ENCODE measurements around the gene DENND6A. TPM values are rescaled to one million over a fixed set of nuclear protein-coding genes. Genes with fewer than 3 reads are reported as not detected.

The DENND6A gene
- total RNA-seq, 2 experiments from 2014 or later, result 67.2 to 74.4 TPM

DNA sequence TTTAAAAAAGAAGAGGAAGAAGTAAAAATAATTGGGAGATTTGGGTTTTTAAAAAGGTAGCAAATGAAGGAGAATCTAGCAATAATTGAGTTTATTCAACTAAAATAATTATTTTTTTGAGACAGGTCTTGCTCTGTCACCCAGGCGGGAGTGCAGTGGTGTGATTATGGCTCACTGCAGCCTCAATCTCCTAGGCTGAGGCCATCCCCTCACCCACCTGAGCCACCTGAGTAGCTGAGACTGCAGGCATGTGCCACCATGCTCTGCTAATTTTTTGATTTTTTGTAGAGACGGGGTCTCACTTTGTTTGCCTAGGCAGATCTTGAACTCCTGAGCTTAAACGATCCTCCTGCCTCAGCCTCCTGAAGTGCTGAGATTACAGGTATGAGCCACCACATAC lies 68.1 kb downstream of the DENND6A start:
- no peak for DNase-seq
- intact Hi-C loops (cut with DNase I, micrococcal nuclease), result loop anchor here in 1 of 2 experiments (10.0 kb wide), 1 partner anchor 230 kb away; no protein-coding TSS in a partner anchor
- H3K4me3 Mint-ChIP-seq, result no peak overlapping the region
- peaks cover 67% of the 10 kb centered on the region for H3K36me3 Mint-ChIP-seq (ENCODE audit: low read depth)
- no peaks in the 10 kb centered on the region for H3K4me1 Mint-ChIP-seq (ENCODE audit: low read depth)
- CTCF ChIA-PET, result no interaction called here
- ATAC-seq (ENCODE audit: poor library complexity), result no peak
- H3K27me3 ChIP-seq (ENCODE audit: control insufficient read depth in 1 of 2, insufficient read depth in 2 of 2, low read length in 2 of 2), result no peaks in the 10 kb centered on the region
- POLR2A ChIA-PET, result no interaction called here
- no peaks in the 10 kb centered on the region for H3K9me3 Mint-ChIP-seq
- H3K4me1 ChIP-seq (ENCODE audit: insufficient read depth, low read length), result no peaks in the 10 kb centered on the region
- no peak overlapping the region for H3K4me3 ChIP-seq (ENCODE audit: low read length)
- no peak overlapping the region for H3K27ac ChIP-seq (ENCODE audit: low read depth in 1 of 2, low read length in 2 of 2)
- H3K27me3 Mint-ChIP-seq, result no peaks in the 10 kb centered on the region
- no peaks in the 10 kb centered on the region for H3K9me3 ChIP-seq (ENCODE audit: control insufficient read depth in 1 of 2, insufficient read depth in 1 of 2, low read length in 2 of 2)
- H3K36me3 ChIP-seq (ENCODE audit: insufficient read depth, low read length), result peaks cover 56% of the 10 kb centered on the region
- TF ChIP-seq, protein P1, sequence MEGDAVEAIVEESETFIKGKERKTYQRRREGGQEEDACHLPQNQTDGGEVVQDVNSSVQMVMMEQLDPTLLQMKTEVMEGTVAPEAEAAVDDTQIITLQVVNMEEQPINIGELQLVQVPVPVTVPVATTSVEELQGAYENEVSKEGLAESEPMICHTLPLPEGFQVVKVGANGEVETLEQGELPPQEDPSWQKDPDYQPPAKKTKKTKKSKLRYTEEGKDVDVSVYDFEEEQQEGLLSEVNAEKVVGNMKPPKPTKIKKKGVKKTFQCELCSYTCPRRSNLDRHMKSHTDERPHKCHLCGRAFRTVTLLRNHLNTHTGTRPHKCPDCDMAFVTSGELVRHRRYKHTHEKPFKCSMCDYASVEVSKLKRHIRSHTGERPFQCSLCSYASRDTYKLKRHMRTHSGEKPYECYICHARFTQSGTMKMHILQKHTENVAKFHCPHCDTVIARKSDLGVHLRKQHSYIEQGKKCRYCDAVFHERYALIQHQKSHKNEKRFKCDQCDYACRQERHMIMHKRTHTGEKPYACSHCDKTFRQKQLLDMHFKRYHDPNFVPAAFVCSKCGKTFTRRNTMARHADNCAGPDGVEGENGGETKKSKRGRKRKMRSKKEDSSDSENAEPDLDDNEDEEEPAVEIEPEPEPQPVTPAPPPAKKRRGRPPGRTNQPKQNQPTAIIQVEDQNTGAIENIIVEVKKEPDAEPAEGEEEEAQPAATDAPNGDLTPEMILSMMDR (IDR thresholded peaks at IDR 0.05), result no peak
- no peak overlapping the region for H3K27ac Mint-ChIP-seq

DNA sequence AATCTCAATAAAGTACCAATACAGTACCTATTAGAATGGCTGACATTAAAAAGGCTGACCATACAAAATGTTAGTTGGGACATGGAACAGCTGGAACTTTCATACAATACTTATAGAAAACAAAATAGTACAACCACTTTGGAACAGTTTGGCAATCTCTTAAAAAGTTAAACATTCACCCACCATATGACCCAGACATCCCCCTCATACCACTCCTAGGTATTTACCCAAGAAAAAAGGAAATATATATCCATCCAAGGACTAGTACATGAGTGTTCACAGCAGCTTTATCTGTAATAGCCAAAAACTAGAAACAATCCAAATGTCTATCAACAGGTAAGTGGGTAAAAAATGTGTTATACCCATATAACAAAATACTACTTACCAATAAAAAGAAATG lies 70.5 kb downstream of the DENND6A start:
- intact Hi-C loops (cut with DNase I, micrococcal nuclease), result loop anchor here in 1 of 2 experiments (10.0 kb wide), 1 partner anchor 228 kb away; no protein-coding TSS in a partner anchor
- H3K27me3 Mint-ChIP-seq, result no peaks in the 10 kb centered on the region
- H3K27me3 ChIP-seq (ENCODE audit: control insufficient read depth in 1 of 2, insufficient read depth in 2 of 2, low read length in 2 of 2), result no peaks in the 10 kb centered on the region
- peaks cover 34% of the 10 kb centered on the region for H3K36me3 ChIP-seq (ENCODE audit: insufficient read depth, low read length)
- no peak overlapping the region for H3K27ac ChIP-seq (ENCODE audit: low read depth in 1 of 2, low read length in 2 of 2)
- DNase-seq (no peak), ATAC-seq (ENCODE audit: poor library complexity) (no peak)
- H3K9me3 ChIP-seq (ENCODE audit: control insufficient read depth in 1 of 2, insufficient read depth in 1 of 2, low read length in 2 of 2), result peaks cover 0 to 4% of the 10 kb centered on the region in 2 experiments
- H3K4me3 ChIP-seq (ENCODE audit: low read length), result no peak overlapping the region
- CTCF ChIA-PET, result no interaction called here
- no peaks in the 10 kb centered on the region for H3K4me1 Mint-ChIP-seq (ENCODE audit: low read depth)
- TF ChIP-seq, protein P1 (IDR thresholded peaks at IDR 0.05), result no peak
- no peak overlapping the region for H3K4me3 Mint-ChIP-seq
- no peaks in the 10 kb centered on the region for H3K4me1 ChIP-seq (ENCODE audit: insufficient read depth, low read length)
- H3K9me3 Mint-ChIP-seq, result no peaks in the 10 kb centered on the region
- H3K27ac Mint-ChIP-seq, result peak overlapping the region; percentile 31
- POLR2A ChIA-PET, result no interaction called here
- H3K36me3 Mint-ChIP-seq (ENCODE audit: low read depth), result peaks cover 50% of the 10 kb centered on the region

DNA sequence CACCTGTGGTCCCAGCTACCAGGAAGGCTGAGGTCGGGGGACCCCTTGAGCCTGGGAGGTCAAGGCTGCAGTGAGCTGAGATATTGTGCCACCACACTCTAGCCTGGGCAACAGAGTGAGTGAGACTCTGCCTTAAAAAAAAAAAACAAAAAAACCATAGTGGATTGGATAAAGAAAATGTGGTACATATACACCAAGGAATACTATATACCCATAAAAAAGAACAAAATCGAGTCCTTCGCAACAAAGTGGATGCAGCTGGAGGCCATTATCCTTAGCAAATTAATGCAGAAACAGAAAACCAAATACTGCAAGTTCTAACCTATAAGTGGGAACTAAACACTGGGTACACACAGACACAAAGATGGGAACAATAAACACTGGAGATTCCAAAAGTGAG lies 75.1 kb downstream of the DENND6A start:
- Mint-ChIP-seq H3K36me3 (ENCODE audit: low read depth) (peaks cover 25% of the 10 kb centered on the region), H3K27me3 (no peaks in the 10 kb centered on the region), H3K27ac (no peak overlapping the region), H3K4me1 (ENCODE audit: low read depth) (no peaks in the 10 kb centered on the region), H3K4me3 (no peak overlapping the region), H3K9me3 (no peaks in the 10 kb centered on the region)
- Histone ChIP-seq H3K4me1 (ENCODE audit: insufficient read depth, low read length) (no peaks in the 10 kb centered on the region), H3K4me3 (ENCODE audit: low read length) (no peak overlapping the region), H3K9me3 (ENCODE audit: control insufficient read depth in 1 of 2, insufficient read depth in 1 of 2, low read length in 2 of 2) (peaks cover 0 to 5% of the 10 kb centered on the region in 2 experiments), H3K27me3 (ENCODE audit: control insufficient read depth in 1 of 2, insufficient read depth in 2 of 2, low read length in 2 of 2) (no peaks in the 10 kb centered on the region), H3K27ac (ENCODE audit: low read depth in 1 of 2, low read length in 2 of 2) (no peak overlapping the region), H3K36me3 (ENCODE audit: insufficient read depth, low read length) (peaks cover 5% of the 10 kb centered on the region)
- ChIA-PET CTCF (no interaction called here), POLR2A (no interaction called here)
- intact Hi-C loops (cut with DNase I, micrococcal nuclease), result no loop called here
- DNase-seq (no peak), ATAC-seq (ENCODE audit: poor library complexity) (no peak)
- TF ChIP-seq, protein P1 (IDR thresholded peaks at IDR 0.05), result no peak

Data from CD4-positive, alpha-beta T cell (primary cell).